Cortex of kidney (tissue), 1 donor: Measurements from ENCODE around the gene RLBP1.

Experiments used
- DNase-seq: peaks from one replicate; lab custom pipeline; 2025; lab: John Stamatoyannopoulos, UW

RLBP1 gene

GRCh38 chr15:89205991-89206585, 15.3 kb downstream of the RLBP1 start:
- DNase-seq: no peak

DNA sequence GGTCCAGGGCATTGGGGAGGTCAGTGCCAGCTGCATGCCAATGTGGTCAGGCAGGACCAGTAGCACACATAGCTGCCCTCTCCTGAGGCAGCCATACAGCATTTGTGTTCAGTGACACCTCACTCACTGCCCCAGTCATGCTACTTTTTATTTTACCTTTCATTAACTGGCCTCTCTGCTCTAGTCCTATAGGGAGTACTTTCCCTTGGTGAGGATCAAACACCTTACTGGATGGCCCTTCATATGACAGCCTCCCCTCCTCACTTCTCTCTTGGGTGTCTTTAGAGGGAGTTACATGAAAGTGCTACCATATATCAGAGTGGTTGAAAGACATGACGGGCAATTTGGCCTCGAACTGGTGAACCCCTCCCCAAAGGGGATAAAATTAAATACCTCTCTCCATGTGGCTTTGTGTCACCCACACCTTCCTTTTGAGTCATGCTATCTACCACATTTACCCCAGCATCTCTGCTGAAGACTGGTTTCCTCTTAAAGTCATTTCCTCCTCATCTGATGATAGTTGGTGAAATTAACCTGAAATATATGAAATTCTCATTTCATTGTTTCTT, 17.6 kb downstream of the RLBP1 start:
- DNase-seq: no peak

DNA sequence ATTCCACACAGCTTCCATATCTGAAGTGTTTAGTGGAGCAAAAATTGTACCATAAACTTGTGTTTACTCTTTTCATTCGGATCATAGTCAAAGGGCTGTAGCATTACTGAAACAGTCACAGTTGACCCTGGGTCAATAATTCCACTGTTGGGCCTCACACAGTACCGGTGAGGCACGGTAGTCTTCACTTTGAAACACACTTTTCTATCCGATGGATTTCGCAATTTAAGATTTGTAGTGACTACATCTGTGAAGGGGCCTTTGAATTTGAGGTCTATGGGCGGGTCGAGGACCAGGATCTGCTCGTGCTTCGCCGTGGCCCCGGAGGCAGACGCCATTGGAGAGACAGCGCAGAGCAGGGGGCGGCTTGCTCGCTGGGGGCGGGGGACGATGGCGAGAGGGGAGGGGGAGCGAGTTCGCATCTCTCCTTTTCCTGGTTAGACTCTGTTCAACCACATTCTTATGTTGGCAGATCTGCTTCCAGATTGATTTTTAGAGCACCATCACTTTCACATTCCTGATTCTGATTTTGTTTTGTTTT, 19.8 kb downstream of the RLBP1 start:
- DNase-seq: no peak

GRCh38 chr15:89200182-89200581, 21.2 kb downstream of the RLBP1 start:
- no peak for DNase-seq

DNA sequence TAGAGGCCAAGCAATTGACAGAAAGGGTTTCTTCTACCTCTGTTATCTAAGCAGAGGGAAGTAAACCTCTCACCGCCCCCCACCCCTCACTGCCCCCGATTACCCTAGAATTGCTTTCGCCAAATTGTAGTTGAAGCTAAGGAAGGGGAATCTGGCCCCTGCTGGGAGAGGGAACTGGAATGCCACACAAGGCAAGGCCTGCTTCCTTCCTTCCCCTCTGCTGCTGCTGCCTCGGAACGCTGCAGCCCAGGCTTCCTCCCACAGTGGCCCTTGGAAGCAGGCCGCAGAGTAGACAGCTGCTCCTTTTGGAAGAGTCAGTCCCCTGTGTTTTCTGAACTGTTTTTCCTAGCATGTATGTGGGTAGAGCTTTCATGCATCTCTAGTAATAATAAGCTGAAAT, 21.6 kb downstream of the RLBP1 start:
- DNase-seq: no peak

DNA sequence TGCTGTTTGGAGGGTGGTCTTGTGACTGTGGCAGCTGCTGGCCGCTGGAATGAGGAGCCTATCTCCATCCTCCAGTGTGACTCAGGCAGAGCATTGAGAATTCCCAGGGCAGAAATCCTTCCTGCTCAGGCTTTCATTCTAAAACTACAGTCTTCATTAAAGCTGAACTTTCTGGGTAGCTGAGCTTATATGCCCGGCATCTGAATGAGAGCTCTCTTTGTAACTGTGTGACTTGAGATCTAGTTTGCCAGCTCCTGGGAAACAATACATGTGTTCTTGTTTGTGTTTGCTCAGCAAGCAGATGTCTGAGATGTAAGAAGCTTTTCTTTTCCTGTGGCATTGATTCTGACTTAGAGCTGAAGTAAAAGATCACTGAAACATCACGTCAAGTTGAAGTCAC, 22.4 kb downstream of the RLBP1 start:
- no peak for DNase-seq

DNA sequence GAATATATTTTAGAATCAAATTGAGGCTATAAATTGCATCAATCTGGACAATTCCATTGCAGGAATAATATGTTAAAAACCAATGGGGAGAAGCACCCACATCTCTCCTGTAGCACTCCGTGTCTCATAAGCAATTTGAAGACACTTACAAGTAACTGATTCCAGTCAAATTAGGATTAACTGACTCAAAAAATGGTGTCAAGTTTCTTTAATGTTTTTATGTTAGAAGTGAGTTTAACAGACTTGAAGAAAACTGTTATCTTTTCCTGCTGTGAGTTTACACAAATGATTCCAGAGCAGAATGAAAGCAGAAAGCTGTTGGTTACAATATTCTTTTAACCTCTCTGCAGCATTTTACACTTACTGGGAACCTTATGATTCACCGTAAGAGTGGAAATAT, 23.2 kb downstream of the RLBP1 start:
- DNase-seq: no peak

DNA sequence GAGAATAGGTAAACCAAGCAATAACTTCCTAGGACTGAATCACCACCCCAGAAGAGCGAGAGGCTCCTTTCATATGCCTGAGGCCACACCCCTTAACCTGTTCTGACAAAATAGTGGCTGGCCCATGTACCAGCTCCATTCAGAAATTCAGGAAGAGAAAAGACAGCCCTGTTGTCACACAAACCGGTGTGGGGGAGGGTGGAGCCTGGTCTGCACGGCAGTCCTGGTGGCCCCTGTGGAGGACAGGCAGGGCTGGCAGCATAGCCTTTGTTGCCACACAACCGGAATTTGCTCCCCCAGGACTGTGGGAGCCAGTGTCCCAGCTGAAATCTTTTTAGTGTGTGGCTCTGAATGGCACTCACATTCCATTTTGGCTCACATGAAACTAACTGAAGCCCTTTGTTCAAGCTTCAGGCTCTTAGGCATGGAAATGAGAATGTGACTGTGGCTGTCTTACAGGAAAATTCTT, 23.8 kb downstream of the RLBP1 start:
- DNase-seq: no peak

DNA sequence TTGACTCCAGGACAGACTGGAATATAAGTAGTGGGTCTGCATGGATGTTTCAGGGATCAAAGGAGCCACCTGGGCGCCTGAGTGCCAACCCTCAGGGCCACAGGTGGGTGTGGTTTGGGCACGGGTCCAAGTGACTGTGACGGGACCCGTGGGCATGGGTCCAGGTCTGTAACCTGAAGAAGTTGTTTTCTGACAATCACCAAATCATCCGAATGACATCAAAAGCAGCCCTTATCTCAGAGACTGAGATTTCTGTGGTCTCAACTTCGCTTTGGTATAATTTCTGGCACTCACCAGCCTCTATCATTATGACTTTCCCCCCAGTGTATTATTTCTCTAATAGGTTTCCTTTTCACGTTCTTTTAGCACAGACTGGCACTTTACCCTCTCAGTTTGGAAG, 24.4 kb downstream of the RLBP1 start:
- DNase-seq: no peak

- no peak for DNase-seq
Observed at GRCh38 chr15:89196241-89196640, 25.1 kb downstream of the RLBP1 start.

GRCh38 chr15:89195836-89196235, 25.5 kb downstream of the RLBP1 start:
- DNase-seq: no peak

DNA sequence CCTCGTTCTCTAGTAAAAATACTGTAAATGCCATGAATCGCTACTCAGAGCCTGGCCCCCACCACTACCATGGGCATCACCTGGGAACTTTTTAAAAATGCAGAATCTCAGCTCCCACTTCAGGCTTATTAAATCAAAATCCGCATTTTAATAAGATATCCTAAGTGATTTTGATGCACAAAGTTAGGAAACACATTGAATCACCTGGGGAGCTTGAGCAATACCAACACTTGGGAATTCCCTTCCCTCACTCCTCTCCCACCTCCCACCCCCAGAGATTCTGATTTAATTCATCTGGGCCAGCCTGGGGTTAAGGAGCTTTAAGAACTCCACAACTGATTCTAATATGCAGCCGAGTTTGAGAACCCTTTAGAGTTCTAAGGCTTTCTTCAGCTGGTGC, 26.8 kb downstream of the RLBP1 start:
- no peak for DNase-seq

DNA sequence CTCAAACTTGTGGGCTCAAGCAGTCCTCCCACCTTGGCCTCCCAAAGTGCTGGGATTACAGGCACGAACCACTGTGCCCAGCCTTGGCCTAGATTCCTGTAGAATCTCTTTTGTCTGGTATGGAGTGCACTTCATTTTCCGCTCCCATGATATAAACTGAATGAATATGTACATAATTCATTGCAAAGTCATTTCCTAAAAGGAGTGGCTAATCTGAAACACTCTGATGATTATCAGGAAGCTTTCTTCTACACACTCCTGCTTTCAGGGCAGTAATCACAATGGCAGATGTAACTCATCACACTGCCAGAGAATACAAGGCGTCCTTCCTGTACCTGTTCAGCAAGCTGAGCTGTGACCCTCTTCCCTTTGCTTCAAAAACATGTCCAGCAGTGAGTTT, 28.6 kb downstream of the RLBP1 start:
- no peak for DNase-seq

DNA sequence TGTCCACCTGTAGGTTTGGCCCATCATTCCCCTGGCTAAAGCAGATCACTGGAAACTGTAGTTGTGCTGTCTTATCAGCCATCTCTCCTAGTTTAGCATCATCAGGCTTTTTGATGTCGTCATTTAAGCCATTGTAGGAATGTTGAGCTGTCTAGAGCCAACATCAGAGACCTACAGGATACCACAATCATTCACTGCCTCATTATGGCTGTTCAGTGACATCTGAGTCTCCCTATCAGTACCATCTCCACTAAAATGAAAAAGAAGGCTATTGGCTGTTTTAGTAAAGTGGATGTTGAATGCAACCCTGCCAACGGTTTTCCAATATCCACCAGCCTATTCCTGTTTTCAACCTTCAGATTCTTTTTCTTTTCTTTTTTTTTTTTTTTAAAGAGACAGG, 29.2 kb downstream of the RLBP1 start:
- no peak for DNase-seq

DNA sequence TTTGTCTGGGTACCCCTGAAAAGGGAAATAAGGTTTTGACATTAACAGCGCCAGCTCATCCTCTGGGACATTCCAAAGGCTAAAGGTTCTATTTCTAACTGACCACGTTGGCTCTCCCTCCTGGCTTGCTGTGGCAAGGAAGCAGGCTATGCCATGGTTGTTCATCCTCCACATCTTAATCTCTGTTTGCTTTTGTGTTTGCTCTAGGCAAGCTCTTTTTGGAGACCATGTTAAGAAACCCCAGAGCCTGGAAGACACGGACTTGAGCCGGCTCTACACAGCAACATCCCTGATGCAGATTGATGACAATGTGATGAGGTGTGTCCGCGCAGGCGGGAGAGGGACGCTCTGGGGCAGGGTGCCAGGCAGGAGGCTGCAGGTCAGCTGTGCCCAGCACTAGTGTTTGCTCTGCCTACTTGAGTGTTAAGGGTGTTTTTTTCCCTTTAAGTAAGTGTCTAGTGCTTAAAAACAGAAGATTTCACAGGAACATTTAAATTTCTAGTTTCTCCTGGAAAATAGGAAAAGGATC, 33.3 kb downstream of the RLBP1 start:
- no peak for DNase-seq

- DNase-seq: no peak
Observed at GRCh38 chr15:89187301-89187985, 33.9 kb downstream of the RLBP1 start.

- DNase-seq: no peak
Observed at GRCh38 chr15:89186803-89187202, 34.6 kb downstream of the RLBP1 start.

DNA sequence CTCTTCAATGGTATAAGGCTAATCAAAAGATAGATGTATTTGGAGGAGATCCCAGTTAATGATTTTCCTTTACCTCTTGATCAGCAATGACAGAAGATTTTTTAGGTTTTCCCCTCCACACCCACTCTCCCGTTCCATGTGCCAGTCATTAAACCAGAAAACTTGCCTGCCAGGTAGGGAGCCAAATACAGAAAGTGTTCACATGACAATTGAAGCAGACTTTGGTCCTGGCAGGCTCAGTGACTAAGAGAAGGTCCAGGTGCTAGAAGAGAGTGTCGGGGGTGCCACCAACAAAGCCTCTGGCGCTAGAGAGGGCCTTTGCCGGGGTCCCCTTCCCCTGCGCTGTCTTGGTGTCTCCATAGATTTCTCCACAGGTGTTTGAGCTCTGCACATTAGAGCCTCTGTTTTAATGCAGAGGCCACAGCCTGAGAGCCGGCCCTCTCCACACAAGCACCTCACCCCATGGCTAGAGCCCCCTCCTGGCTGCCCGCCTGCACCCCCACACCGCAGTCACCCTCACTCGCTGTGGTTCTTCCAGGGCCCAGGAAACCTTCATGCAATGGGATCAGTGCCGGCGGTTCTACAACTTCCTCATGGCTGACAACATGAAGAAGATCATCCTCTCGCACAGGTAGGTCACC, 36.4 kb downstream of the RLBP1 start:
- no peak for DNase-seq

DNA sequence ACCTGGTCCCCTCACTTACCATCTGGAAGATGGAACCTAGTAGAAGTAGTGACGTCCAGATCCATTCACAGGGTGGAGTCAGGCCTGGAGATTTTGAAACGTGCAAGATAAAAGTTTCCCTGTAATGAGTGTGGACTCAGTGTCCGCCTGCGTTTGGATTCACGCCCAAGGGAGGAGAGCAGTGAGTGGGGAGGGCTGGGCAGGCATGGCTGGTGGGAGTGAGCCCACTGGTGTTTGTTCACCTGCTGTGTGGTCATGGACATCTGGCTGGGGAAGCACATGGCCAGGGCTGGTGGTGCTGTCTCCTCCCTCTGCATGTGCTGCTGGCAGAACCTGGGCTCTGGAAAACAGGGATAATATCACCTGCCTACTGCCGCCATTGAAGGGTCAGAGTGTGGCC, 37.0 kb downstream of the RLBP1 start:
- DNase-seq: no peak

DNA sequence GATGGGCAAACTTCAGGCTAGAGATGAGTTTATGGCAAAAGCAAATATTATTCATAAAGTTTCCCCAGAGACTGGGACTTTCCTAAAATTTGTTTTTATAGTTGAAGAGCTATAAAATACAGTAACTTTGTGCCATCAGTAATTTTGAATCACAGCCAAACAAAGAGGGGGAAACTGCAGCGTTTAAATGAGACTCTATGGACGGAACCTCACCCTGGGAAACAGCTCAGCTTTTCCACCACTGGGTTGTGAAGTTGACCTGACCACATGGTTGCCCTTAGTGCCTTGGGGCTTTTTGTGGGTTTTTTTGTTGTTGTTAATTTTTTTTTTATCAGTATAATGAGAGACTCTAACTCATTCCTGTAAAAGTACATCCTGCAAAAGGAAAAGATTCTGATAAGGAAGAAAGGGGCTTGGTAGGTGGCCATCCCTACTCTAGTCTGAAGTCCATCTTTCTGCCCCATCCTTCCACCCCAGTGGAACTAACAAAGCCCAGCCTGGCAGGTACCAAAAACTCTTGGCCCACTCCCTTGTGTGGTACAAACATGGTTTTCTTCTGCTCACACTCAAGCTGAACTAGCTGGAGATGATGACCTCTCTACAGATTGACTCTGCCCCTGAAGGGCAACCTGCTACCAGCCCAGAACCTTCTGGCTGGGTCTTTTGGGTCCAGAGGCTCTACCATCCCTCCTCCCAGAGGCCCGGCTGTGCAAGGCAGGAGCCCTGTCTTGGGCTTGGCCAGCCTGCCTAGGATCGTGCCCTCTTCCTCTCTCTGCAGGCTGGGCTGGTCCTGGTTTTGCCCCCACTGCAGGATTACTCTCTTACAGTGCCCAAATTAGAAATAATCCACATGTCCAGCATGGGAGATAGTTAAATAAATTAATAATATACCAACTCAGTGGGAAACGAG, 41.2 kb downstream of the RLBP1 start:
- no peak for DNase-seq

- DNase-seq: no peak
Observed at GRCh38 chr15:89178307-89178977, 42.9 kb downstream of the RLBP1 start.
